HL-60 (cell line): ENCODE results near the gene KCNH1.

Experiments
- DNase-seq, 2 experiments: peaks; one replicate each; pipeline ENCODE4 v3.0.0-alpha.2; 2010 to 2020; ENCODE audit warnings: low read depth in 1 of 2, low spot score in 1 of 2
- H3K27ac ChIP-seq: fragments of 250-450 bp; sonication (Bioruptor Pico); replicated peaks from 2 replicates; pipeline ENCODE4 v1.5.1; 2020; ENCODE audit warnings: mild to moderate bottlenecking, moderate library complexity
- H3K27me3 ChIP-seq: fragments of 250-450 bp; sonication (Bioruptor Pico); 2 replicates; pipeline ENCODE4 v1.5.1; 2021; ENCODE audit warnings: mild to moderate bottlenecking, moderate library complexity; ENCODE audit not compliant: insufficient read depth, poor library complexity, severe bottlenecking
- H3K4me3 ChIP-seq: replicated peaks from 2 replicates; pipeline ENCODE4 v1.5.1; 2011; ENCODE audit warnings: mild to moderate bottlenecking, control low read depth, low read length; ENCODE audit not compliant: insufficient read depth
- GABPA ChIP-seq: IDR thresholded peaks from 2 replicates; pipeline ENCODE4 v1.6.1; 2012; ENCODE audit warnings: low read depth
- POLR2AphosphoS5 ChIP-seq: IDR thresholded peaks from 2 replicates; pipeline ENCODE4 v1.6.1; 2012; ENCODE audit warnings: low read depth
- SPI1 ChIP-seq: IDR thresholded peaks from 2 replicates; pipeline ENCODE4 v1.6.1; 2012; ENCODE audit warnings: low read depth, mild to moderate bottlenecking, borderline replicate concordance
- TF ChIP-seq, protein P1 (sequence below): IDR thresholded peaks from 2 replicates; pipeline ENCODE4 v1.6.1; 2012; ENCODE audit warnings: low read depth; ENCODE audit not compliant: insufficient replicate concordance
- TF ChIP-seq, protein P2 (sequence below): IDR thresholded peaks from one replicate; pipeline ENCODE4 v1.5.1; 2011; ENCODE audit warnings: low read length, control low read depth, inconsistent platforms; ENCODE audit not compliant: insufficient read depth

The KCNH1 gene

DNA sequence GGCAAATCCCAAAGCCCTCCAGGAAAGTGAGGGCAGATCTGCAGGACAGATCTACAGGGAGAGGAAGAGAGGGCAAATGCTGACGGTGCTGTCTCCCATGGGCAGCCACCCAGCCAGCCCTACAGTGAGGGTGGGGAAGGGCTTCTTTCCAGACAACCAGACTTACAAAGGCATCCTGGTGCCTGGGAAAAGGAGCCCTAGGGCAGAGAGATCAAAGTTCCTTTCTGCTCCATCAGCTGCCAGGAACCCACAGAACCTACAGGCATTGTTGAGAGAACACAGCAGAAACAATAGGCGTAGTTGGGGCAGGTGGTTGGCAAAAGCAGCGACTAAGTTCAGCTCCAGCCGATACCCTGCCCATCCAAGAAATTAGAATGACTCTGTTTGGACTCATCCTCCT is 332.4 kb downstream of the KCNH1 start:
- TF ChIP-seq, protein P1, sequence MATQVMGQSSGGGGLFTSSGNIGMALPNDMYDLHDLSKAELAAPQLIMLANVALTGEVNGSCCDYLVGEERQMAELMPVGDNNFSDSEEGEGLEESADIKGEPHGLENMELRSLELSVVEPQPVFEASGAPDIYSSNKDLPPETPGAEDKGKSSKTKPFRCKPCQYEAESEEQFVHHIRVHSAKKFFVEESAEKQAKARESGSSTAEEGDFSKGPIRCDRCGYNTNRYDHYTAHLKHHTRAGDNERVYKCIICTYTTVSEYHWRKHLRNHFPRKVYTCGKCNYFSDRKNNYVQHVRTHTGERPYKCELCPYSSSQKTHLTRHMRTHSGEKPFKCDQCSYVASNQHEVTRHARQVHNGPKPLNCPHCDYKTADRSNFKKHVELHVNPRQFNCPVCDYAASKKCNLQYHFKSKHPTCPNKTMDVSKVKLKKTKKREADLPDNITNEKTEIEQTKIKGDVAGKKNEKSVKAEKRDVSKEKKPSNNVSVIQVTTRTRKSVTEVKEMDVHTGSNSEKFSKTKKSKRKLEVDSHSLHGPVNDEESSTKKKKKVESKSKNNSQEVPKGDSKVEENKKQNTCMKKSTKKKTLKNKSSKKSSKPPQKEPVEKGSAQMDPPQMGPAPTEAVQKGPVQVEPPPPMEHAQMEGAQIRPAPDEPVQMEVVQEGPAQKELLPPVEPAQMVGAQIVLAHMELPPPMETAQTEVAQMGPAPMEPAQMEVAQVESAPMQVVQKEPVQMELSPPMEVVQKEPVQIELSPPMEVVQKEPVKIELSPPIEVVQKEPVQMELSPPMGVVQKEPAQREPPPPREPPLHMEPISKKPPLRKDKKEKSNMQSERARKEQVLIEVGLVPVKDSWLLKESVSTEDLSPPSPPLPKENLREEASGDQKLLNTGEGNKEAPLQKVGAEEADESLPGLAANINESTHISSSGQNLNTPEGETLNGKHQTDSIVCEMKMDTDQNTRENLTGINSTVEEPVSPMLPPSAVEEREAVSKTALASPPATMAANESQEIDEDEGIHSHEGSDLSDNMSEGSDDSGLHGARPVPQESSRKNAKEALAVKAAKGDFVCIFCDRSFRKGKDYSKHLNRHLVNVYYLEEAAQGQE: no peak
- TF ChIP-seq POLR2AphosphoS5: no peak
- DNase-seq: no peak
- Histone ChIP-seq H3K27me3 (peaks cover 4% of the 10 kb centered on the region), H3K27ac (no peak overlapping the region), H3K4me3 (no peak overlapping the region)

DNA sequence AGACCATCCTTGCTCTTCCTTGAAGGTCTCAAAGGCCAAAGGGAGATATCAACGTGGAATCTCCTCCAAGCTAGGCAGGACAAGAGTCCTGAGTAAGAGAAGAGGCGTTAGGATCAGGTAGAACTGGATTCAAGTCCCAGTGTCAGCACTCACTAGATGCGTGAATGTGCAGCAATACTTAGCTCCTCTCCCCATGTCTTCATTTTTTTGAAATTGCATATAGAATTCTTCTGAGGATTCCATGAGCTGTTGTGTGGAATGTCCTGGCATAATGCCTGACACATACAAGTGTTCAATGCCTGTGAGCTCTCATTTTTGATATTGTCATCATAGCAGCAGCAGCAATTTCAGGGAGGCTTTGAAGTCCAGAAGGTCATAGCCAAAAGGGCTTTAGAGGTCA is 333.2 kb downstream of the KCNH1 start:
- TF ChIP-seq, protein P1: no peak
- no peak for TF ChIP-seq SPI1
- TF ChIP-seq, protein P2, sequence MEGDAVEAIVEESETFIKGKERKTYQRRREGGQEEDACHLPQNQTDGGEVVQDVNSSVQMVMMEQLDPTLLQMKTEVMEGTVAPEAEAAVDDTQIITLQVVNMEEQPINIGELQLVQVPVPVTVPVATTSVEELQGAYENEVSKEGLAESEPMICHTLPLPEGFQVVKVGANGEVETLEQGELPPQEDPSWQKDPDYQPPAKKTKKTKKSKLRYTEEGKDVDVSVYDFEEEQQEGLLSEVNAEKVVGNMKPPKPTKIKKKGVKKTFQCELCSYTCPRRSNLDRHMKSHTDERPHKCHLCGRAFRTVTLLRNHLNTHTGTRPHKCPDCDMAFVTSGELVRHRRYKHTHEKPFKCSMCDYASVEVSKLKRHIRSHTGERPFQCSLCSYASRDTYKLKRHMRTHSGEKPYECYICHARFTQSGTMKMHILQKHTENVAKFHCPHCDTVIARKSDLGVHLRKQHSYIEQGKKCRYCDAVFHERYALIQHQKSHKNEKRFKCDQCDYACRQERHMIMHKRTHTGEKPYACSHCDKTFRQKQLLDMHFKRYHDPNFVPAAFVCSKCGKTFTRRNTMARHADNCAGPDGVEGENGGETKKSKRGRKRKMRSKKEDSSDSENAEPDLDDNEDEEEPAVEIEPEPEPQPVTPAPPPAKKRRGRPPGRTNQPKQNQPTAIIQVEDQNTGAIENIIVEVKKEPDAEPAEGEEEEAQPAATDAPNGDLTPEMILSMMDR: no peak
- no peak for TF ChIP-seq GABPA
- TF ChIP-seq POLR2AphosphoS5: no peak
- no peak for DNase-seq
- no peak overlapping the region for H3K4me3 ChIP-seq
- peaks cover under 1% of the 10 kb centered on the region for H3K27me3 ChIP-seq
- no peak overlapping the region for H3K27ac ChIP-seq

DNA sequence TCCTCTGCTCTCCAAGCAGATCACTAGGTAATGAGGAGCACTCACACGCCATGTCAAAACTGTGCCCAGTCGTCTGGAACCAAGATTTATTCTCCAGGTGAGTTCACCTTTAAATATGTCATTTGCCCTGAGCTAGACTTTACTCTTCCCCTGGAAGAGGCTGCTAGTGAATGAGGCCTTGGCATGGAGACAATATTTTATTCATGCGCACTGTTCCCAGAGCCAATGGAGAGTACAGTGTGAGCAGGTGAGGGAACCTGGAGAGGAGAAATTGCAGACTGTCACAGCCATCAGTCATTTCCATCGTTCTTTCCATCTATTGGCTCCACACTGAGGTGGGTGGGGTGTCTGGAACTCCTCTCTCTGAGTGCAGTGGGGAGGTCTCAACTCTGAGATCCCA is 333.6 kb downstream of the KCNH1 start:
- TF ChIP-seq GABPA (no peak), POLR2AphosphoS5 (no peak), SPI1 (no peak)
- TF ChIP-seq, protein P2: no peak
- TF ChIP-seq, protein P1: no peak
- no peak overlapping the region for H3K4me3 ChIP-seq
- no peak for DNase-seq
- H3K27ac ChIP-seq: no peak overlapping the region
- H3K27me3 ChIP-seq: no peaks in the 10 kb centered on the region

DNA sequence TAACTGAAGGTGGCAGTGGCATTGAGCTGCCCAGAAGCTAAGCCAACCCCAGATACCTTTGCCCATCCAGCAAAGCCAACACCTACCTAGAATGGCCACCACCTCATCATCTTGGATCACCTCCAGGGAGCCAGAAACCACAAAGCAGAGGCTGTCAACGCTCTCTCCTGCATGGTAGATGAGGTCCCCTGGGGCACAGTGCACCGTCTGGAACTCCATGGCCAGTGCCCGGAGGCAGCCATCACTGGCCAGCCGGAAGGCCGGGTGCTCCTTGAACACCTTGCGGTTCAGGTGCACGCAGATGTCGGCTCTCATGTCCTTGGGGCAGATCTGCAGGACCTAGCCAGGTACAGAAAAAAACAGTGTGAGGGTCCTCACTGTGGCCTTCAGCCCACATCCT is 336.5 kb downstream of the KCNH1 start:
- no peak for DNase-seq
- H3K4me3 ChIP-seq: no peak overlapping the region
- no peaks in the 10 kb centered on the region for H3K27me3 ChIP-seq
- TF ChIP-seq SPI1 (no peak), GABPA (no peak), POLR2AphosphoS5 (no peak)
- TF ChIP-seq, protein P1: no peak
- TF ChIP-seq, protein P2: no peak
- H3K27ac ChIP-seq: no peak overlapping the region
